SK-N-SH (cell line): ENCODE results near the gene LRRC26. TPM values are rescaled to one million over a fixed set of nuclear protein-coding genes. Genes with fewer than 3 reads are reported as not detected.

Source experiments
- CTCF ChIA-PET: fragments of 300-600, 350-600 bp; formaldehyde crosslinking; extraction: SDS; loops from one replicate; lab custom pipeline; 2021; lab: Yijun Ruan, JAX
- POLR2A ChIA-PET: fragments of 350-600 bp; sonication (Branson Sonifier 250); formaldehyde crosslinking; extraction: SDS; loops from one replicate; lab custom pipeline; 2020; ENCODE audit warnings: antibody characterized with exemption, inconsistent platforms; lab: Yijun Ruan, JAX
- DNase-seq: peaks from one replicate; pipeline ENCODE4 v3.0.0; 2012
- H2AFZ ChIP-seq: fragments of 200-600 bp; sonication (generic); 2 replicates; pipeline ENCODE4 v1.8.1; 2016; ENCODE audit warnings: antibody characterized with exemption, mild to moderate bottlenecking, low read depth
- H3F3A ChIP-seq: fragments of 200-600 bp; sonication (generic); replicated peaks from 2 replicates; pipeline ENCODE3; 2016; ENCODE audit warnings: antibody characterized with exemption, mild to moderate bottlenecking; ENCODE audit not compliant: insufficient read depth
- H3K27ac ChIP-seq, 2 experiments: fragments of 200-500 bp in 1 of 2; fragments of 200-600 bp in 1 of 2; sonication (Bioruptor generic) in 1 of 2; sonication (generic), shearing (Covaris generic) in 1 of 2; 2 replicates each; pipeline versions ENCODE4 v1.5.1 to v1.6.1; 2014 to 2016; ENCODE audit warnings: low read depth in 2 of 2, inconsistent platforms in 1 of 2, low read length in 1 of 2, mild to moderate bottlenecking in 1 of 2, mixed read lengths in 1 of 2
- H3K27me3 ChIP-seq: fragments of 200-600 bp; sonication (generic), shearing (Covaris generic); 2 replicates; pipeline ENCODE4 v1.6.1; 2016; ENCODE audit warnings: mixed run types; ENCODE audit not compliant: insufficient read depth
- H3K36me3 ChIP-seq, 2 experiments: fragments of 200-500 bp in 1 of 2; fragments of 200-600 bp in 1 of 2; sonication (Bioruptor generic) in 1 of 2; sonication (generic) in 1 of 2; replicated peaks in 1 of 2; 2 replicates each; pipeline versions ENCODE3 to v1.5.1; 2014 to 2016; ENCODE audit warnings: low read length in 1 of 2, mild to moderate bottlenecking in 1 of 2; ENCODE audit not compliant: insufficient read depth in 2 of 2, control insufficient read depth in 1 of 2
- H3K4me1 ChIP-seq, 2 experiments: fragments of 200-500 bp in 1 of 2; fragments of 200-600 bp in 1 of 2; sonication (Bioruptor generic) in 1 of 2; sonication (generic), shearing (Covaris generic) in 1 of 2; 2 replicates each; pipeline versions ENCODE4 v1.5.1 to v1.6.1; 2014 to 2016; ENCODE audit warnings: low read depth in 1 of 2, low read length in 1 of 2, mixed run types in 1 of 2; ENCODE audit not compliant: insufficient read depth in 2 of 2, control insufficient read depth in 1 of 2
- H3K4me2 ChIP-seq: fragments of 200-600 bp; sonication (generic), shearing (Covaris generic); 2 replicates; pipeline ENCODE4 v1.6.1; 2017; ENCODE audit warnings: mixed run types
- H3K4me3 ChIP-seq, 2 experiments: fragments of 200-500 bp in 1 of 2; fragments of 200-600 bp in 1 of 2; sonication (Bioruptor generic) in 1 of 2; sonication (generic), shearing (Covaris generic) in 1 of 2; 2 replicates each; pipeline versions ENCODE4 v1.5.1 to v1.8.1; 2014 to 2016; ENCODE audit warnings: low read depth in 2 of 2, inconsistent platforms in 1 of 2, low read length in 1 of 2, mild to moderate bottlenecking in 1 of 2, mixed read lengths in 1 of 2, moderate library complexity in 1 of 2
- H3K79me2 ChIP-seq: fragments of 200-600 bp; sonication (generic); 2 replicates; pipeline ENCODE4 v1.8.1; 2017; ENCODE audit warnings: mild to moderate bottlenecking; ENCODE audit not compliant: insufficient read depth
- H3K9ac ChIP-seq: fragments of 200-600 bp; sonication (generic); 2 replicates; pipeline ENCODE4 v1.6.1; 2017; ENCODE audit warnings: mixed run types
- H3K9me2 ChIP-seq: fragments of 200-600 bp; sonication (generic); 2 replicates; pipeline ENCODE4 v1.6.1; 2017; ENCODE audit warnings: mixed run types
- H3K9me3 ChIP-seq: fragments of 200-600 bp; sonication (generic); 2 replicates; pipeline ENCODE4 v1.6.1; 2017; ENCODE audit warnings: mixed run types, mild to moderate bottlenecking, moderate library complexity
- H4K20me1 ChIP-seq: fragments of 200-600 bp; sonication (generic); 2 replicates; pipeline ENCODE4 v1.6.1; 2017; ENCODE audit warnings: mild to moderate bottlenecking, mixed run types; ENCODE audit not compliant: insufficient read depth
- CHD2 ChIP-seq: fragments of 150-350 bp; IDR thresholded peaks from 2 replicates; pipeline ENCODE4 v1.6.1; 2018; ENCODE audit warnings: low read length; ENCODE audit not compliant: partially characterized antibody
- CTCF ChIP-seq: fragments of 200-600 bp; sonication (generic); IDR thresholded peaks from 2 replicates; pipeline ENCODE4 v1.6.1; 2017; ENCODE audit warnings: antibody characterized with exemption, mild to moderate bottlenecking, moderate library complexity
- ELF1 ChIP-seq: IDR thresholded peaks from 2 replicates; pipeline ENCODE4 v1.4.0; 2012
- EP300 ChIP-seq, 2 experiments: IDR thresholded peaks; 2 replicates each; pipeline versions ENCODE4 v1.4.0 to v1.6.1; 2012; ENCODE audit warnings: borderline replicate concordance in 1 of 2, low read depth in 1 of 2, low read length in 1 of 2
- FOXJ3 ChIP-seq: sonication (generic); formaldehyde crosslinking; IDR thresholded peaks from 2 replicates; pipeline ENCODE4 v1.5.1; 2020; ENCODE audit warnings: mild to moderate bottlenecking, missing genetic modification reagents
- FOXM1 ChIP-seq: IDR thresholded peaks from 2 replicates; pipeline ENCODE4 v1.4.0; 2012; ENCODE audit warnings: low read depth, mild to moderate bottlenecking
- GABPA ChIP-seq: IDR thresholded peaks from 2 replicates; pipeline ENCODE4 v1.4.0; 2012; ENCODE audit warnings: low read depth, mild to moderate bottlenecking
- MAX ChIP-seq: IDR thresholded peaks from 2 replicates; pipeline ENCODE4 v1.4.0; 2012; ENCODE audit warnings: low read depth
- MEF2A ChIP-seq: IDR thresholded peaks from 2 replicates; pipeline ENCODE4 v1.4.0; 2012; ENCODE audit warnings: low read depth, borderline replicate concordance
- MXI1 ChIP-seq: IDR thresholded peaks from 2 replicates; pipeline ENCODE4 v1.6.1; 2012; ENCODE audit warnings: mild to moderate bottlenecking, low read depth, low read length, improper control_type of control experiment
- NFIC ChIP-seq: IDR thresholded peaks from 2 replicates; pipeline ENCODE4 v1.4.0; 2012; ENCODE audit warnings: borderline replicate concordance
- PBX3 ChIP-seq: IDR thresholded peaks from 2 replicates; pipeline ENCODE4; 2012
- REST ChIP-seq: IDR thresholded peaks from 2 replicates; pipeline ENCODE4 v1.6.1; 2012; ENCODE audit warnings: mild to moderate bottlenecking, low read depth, low read length, moderate library complexity
- RXRA ChIP-seq: IDR thresholded peaks from 2 replicates; pipeline ENCODE4 v1.4.0; 2012; ENCODE audit warnings: low read depth, mild to moderate bottlenecking, borderline replicate concordance
- SMC3 ChIP-seq: IDR thresholded peaks from 2 replicates; pipeline ENCODE4 v1.6.1; 2012; ENCODE audit warnings: low read depth, low read length, improper control_type of control experiment
- TEAD4 ChIP-seq: IDR thresholded peaks from 2 replicates; pipeline ENCODE4 v1.4.0; 2012; ENCODE audit warnings: mild to moderate bottlenecking, borderline replicate concordance; ENCODE audit not compliant: insufficient read depth
- USF2 ChIP-seq: fragments of 150-350 bp; IDR thresholded peaks from 2 replicates; pipeline ENCODE4 v1.6.1; 2017; ENCODE audit warnings: antibody characterized with exemption, low read length, low read depth, borderline replicate concordance
- YY1 ChIP-seq: IDR thresholded peaks from 2 replicates; pipeline ENCODE4 v1.4.0; 2012; ENCODE audit warnings: low read depth, mild to moderate bottlenecking
- WGBS: methylation state at CpG from one replicate; pipeline ENCODE4 v1.1.6; 2017; ENCODE audit warnings: low lambda C conversion rate; 5-methylcytosine and 5-hydroxymethylcytosine counted together
- polyA plus RNA-seq, 3 experiments: library from polyadenylated mRNA; depleted of rRNA; stranded (reverse); fragments of >200 nt; gene quantifications; 2 replicates each; pipeline ENCODE4 v1.2.3, GENCODE V29; 2012

Gene LRRC26
- polyA plus RNA-seq, 1 of the 3 experiments (the other 2 are of a cell fraction): not detected

- no peaks in the 10 kb centered on the region for H4K20me1 ChIP-seq
- H3F3A ChIP-seq: no peaks in the 10 kb centered on the region
- H3K27ac ChIP-seq: no peak overlapping the region
- DNase-seq: no peak
- no peaks in the 10 kb centered on the region for H3K9me2 ChIP-seq
- TF ChIP-seq CHD2 (no peak), ELF1 (no peak), MXI1 (no peak), YY1 (no peak), PBX3 (no peak), NFIC (no peak), REST (no peak), RXRA (no peak), MAX (no peak), GABPA (no peak)
- H2AFZ ChIP-seq: no peak overlapping the region
- 43% methylated on average over 4 of the region's 4 CpGs for WGBS
- CTCF ChIA-PET: interaction anchor here (1.0 to 1.5 kb wide), 2 partner anchors 13 to 69 kb away, joined by 3 to 4 read pairs; partner anchors contain the start of genes RNF224 and TMEM210
- no peaks in the 10 kb centered on the region for H3K27me3 ChIP-seq
- peaks cover 0 to 3% of the 10 kb centered on the region in 2 experiments; a peak in 1 of 4 replicates for H3K4me1 ChIP-seq
- POLR2A ChIA-PET: no interaction called here
- H3K9me3 ChIP-seq: no peaks in the 10 kb centered on the region
- H3K79me2 ChIP-seq: no peaks in the 10 kb centered on the region
- H3K4me2 ChIP-seq: no peak overlapping the region
- H3K4me3 ChIP-seq: no peak overlapping the region
- no peak overlapping the region for H3K9ac ChIP-seq
- H3K36me3 ChIP-seq: no peaks in the 10 kb centered on the region
Measured at GRCh38 chr9:137158625-137159024, 11.2 kb downstream of the LRRC26 start.

- no peaks in the 10 kb centered on the region for H4K20me1 ChIP-seq
- no peak for TF ChIP-seq EP300 (IDR thresholded peaks at IDR 0.05; ENCODE audit: borderline replicate concordance in 1 of 2, low read depth in 1 of 2, low read length in 1 of 2)
- TF ChIP-seq FOXM1: no peak
- no peak for TF ChIP-seq CTCF
- TF ChIP-seq USF2: no peak
- TF ChIP-seq TEAD4: no peak
- no peak for TF ChIP-seq YY1
- no peak for TF ChIP-seq FOXJ3 (CRISPR knock-in tag)
- TF ChIP-seq MEF2A: no peak
- no peak for TF ChIP-seq SMC3
- TF ChIP-seq, all 33 proteins: peak for 0
- 52% methylated on average over 12 of the region's 19 CpGs for WGBS
- no peak overlapping the region for H3K9ac ChIP-seq
- no peaks in the 10 kb centered on the region for H3F3A ChIP-seq
- H3K9me3 ChIP-seq: no peaks in the 10 kb centered on the region
- H2AFZ ChIP-seq: no peak overlapping the region
- no peaks in the 10 kb centered on the region for H3K79me2 ChIP-seq
- H3K4me1 ChIP-seq: peaks cover 0 to 3% of the 10 kb centered on the region in 2 experiments; a peak in 1 of 4 replicates
- H3K36me3 ChIP-seq: no peaks in the 10 kb centered on the region
- no peaks in the 10 kb centered on the region for H3K9me2 ChIP-seq
- POLR2A ChIA-PET: interaction anchor here (0.7 kb wide), 1 partner anchor 395 kb away, joined by 3 read pairs; no protein-coding TSS in a partner anchor
- no peaks in the 10 kb centered on the region for H3K27me3 ChIP-seq
- H3K4me3 ChIP-seq: no peak overlapping the region
- H3K27ac ChIP-seq: no peak overlapping the region
- DNase-seq: no peak
- H3K4me2 ChIP-seq: no peak overlapping the region
- CTCF ChIA-PET: interaction anchor here (1.0 to 1.5 kb wide), 3 partner anchors 14 to 79 kb away, joined by 3 to 5 read pairs (median 4); partner anchors contain the start of genes RNF224 and TMEM210
Measured at GRCh38 chr9:137157618-137158415, 12.0 kb downstream of the LRRC26 start.
